Measurements from ENCODE around the gene ALOX12.
"Not testable (repeated sequence)": the region's sequence is repeated elsewhere in the genome, so short reads cannot be mapped to it uniquely, and the experiment has no call there.

The ALOX12 gene, protein sequence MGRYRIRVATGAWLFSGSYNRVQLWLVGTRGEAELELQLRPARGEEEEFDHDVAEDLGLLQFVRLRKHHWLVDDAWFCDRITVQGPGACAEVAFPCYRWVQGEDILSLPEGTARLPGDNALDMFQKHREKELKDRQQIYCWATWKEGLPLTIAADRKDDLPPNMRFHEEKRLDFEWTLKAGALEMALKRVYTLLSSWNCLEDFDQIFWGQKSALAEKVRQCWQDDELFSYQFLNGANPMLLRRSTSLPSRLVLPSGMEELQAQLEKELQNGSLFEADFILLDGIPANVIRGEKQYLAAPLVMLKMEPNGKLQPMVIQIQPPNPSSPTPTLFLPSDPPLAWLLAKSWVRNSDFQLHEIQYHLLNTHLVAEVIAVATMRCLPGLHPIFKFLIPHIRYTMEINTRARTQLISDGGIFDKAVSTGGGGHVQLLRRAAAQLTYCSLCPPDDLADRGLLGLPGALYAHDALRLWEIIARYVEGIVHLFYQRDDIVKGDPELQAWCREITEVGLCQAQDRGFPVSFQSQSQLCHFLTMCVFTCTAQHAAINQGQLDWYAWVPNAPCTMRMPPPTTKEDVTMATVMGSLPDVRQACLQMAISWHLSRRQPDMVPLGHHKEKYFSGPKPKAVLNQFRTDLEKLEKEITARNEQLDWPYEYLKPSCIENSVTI

GRCh38 chr17:6995500-6996255, at the start of gene ALOX12:
Gene ALOX12, plus strand, starts transcription at chr17:6996049. Its CDS starts 69 bp downstream, at chr17:6996118.
- DNase-seq: no peak

DNA sequence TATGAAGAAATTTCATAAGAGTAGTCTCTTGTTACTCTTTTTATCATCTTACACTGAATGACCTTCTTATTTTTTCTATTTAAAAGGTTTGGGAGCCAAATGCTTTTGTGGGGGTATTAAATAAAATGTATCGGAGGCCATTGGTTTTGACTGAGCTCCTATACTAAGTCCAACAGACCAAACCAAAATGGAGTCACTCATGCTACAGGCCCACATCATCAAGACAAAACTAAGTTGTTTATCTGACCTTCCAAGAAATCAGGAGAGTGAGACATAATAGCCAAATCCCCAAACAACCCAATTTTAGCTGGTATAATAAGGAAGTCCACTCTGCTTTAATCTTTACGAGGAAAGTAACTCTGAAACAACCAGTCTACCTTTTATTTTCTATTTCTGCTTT, 48.1 kb upstream of the ALOX12 start:
- no peak for DNase-seq

GRCh38 chr17:6948562-6948961, 47.3 kb upstream of the ALOX12 start:
- no peak for DNase-seq

- DNase-seq: no peak
These were observed 46.9 kb upstream of the ALOX12 start for GRCh38 chr17:6948976-6949375.

DNA sequence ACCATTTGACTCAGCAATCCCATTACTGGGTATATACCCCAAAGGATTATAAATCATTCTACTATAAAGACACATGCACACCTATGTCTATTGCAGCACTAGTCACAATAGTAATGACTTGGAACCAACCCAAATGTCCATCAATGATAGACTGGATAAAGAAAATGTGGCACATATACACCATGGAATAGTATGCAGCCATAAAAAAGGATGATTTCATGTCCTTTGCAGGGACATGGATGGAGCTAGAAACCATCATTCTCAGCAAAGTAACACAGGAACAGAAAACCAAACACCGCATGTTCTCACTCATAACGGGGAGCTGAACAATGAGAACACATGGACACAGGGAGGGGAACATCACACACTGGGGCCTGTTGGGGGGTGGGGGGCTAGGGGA, 44.9 kb upstream of the ALOX12 start:
- DNase-seq: not testable (repeated sequence)

GRCh38 chr17:6953689-6954088, 42.2 kb upstream of the ALOX12 start:
- DNase-seq: no peak

- no peak for DNase-seq
These were observed 36.1 kb upstream of the ALOX12 start for GRCh38 chr17:6959700-6960099.

DNA sequence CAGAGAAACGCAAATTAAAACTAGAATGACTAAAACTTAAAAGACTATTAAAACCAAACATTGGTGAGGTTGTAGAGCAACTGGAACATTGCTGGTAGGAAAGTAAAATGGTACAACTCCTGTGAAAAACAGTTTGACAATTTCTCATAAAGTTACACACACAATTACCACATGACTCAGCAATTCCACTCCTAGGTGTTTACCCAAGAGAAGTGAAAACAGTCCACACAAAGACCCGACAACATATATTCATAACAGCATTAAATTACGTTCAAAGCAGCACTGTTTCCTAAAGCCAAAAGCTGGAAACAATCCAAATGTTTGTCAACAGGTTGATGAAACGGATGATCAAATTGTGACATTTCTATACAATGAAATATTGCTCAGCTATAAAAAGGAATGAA, 26.5 kb upstream of the ALOX12 start:
- no peak for DNase-seq

- DNase-seq: no peak
These were observed 24.9 kb upstream of the ALOX12 start for GRCh38 chr17:6970992-6971391.

DNA sequence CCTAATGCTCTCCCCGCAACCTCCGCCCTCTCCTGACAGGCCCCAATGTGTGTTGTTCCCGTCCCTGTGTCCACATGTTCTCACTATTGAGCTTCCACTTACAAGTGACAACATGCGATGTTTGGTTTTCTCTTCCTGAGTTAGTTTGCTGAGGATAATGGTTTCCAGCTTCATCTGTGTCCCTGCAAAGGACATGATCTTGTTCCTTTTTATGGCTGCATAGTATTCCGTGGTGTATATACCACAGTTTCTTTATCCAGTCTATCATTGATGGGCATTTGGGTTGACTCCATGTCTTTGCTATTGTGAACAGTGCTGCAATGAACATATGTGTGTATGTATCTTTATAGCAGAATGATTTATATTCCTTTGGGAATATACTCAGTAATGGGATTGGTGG, 16.4 kb upstream of the ALOX12 start:
- DNase-seq: not testable (repeated sequence)

- DNase-seq: no peak
These were observed 14.4 kb upstream of the ALOX12 start for GRCh38 chr17:6981426-6981825.

- DNase-seq: no peak
These were observed 10.6 kb upstream of the ALOX12 start for GRCh38 chr17:6985266-6985665.

DNA sequence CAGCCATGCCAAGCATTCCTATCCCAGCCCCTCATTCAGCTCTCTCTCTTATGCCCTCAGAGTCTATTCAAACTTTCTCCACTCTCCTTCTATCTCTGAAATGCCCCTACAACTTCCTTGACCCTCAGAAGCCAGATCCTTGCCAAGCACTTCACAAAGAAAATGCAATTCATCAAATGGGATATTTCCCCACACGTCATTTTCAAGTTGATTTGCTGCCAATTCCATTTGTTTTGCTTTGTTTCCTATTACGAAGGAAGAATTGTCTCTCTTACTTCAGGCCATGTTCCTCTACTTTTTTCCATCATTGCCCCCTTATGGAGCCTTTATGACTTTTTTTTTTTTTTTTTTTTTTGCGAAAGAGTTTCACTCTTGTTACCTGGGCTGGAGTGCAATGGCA, 9.2 kb upstream of the ALOX12 start:
- DNase-seq: no peak

GRCh38 chr17:6989779-6990178, 6.1 kb upstream of the ALOX12 start:
- no peak for DNase-seq

DNA sequence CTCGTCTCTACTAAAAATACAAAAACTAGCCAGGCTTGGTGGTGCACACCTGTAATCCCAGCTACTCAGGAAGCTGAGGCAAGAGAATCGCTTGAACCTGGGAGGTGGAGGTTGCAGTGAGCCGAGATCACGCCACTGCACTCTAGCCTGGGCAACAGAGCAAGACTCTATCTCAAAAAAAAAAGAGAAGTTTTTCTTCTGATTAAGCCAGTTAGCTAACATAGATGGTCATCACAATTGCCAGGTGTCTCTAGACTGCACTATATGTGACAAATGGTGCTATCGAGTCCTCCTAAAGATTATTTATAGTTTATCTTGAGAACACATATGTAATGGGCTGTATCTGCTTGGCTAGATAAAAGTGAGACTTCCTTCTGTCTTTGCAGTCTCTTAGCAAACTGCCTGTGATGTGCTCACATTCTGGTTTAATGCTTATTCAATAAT, 2.2 kb upstream of the ALOX12 start:
- not testable (repeated sequence) for DNase-seq

- no peak for DNase-seq
These were observed 1.7 kb upstream of the ALOX12 start for GRCh38 chr17:6994118-6994598.

DNA sequence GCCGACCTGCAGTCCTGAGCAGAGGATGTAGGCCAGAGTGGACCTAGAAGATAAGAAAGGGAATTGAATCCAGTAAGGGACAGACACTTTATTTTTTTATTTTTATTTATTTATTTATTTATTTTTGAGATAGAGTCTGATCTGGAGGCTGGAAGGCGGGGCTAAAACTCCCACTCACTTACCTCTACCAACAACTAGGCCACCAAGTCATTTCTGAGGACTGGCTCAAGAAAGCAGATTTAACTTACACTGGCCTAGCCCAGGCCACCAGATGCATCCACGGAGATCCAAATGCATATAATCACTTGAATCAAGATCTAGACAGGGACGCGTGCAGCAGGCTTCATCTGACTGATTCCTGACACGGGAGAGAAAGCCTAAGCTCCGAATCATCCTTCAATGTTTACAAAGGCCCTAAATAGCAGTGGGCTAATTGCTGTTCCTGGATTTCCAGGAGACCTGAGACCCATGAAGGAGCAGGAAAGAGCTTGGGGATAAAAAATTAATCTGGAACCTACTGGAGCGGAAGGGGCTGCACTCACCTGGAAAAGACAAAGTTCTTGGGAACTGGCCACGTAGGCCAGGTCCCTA, 1.1 kb upstream of the ALOX12 start:
- DNase-seq: no peak

DNA sequence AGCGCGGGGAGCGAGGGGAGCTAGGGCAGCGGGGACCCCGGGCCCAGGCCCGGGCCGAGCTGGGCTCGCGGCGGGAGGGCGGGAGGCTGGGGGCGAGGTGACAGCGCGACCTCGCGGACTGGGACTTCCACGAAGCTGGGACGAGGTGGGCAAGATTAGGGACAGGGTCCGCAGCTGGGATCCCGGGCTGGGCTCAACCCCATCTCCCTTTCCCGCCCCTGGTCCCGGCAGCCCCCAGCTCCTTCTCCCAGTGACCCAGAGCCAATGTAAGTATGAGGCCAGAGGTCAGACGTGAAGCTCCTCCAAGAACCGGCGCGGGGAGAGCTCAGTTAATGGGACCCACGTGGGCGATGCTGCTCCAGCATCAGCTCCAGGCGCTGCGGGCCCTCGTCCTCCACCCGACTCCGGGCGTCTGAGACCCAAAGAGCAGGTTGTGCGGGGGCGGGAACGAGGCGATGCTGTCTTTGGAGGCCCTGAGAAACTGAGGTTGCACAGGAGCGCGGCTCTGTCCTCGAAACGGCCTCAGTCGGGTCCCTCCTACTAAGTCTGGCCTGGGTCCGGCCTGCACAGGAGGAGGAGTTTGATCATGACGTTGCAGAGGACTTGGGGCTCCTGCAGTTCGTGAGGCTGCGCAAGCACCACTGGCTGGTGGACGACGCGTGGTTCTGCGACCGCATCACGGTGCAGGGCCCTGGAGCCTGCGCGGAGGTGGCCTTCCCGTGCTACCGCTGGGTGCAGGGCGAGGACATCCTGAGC, 585 bp downstream of the ALOX12 start:
- DNase-seq: no peak

DNA sequence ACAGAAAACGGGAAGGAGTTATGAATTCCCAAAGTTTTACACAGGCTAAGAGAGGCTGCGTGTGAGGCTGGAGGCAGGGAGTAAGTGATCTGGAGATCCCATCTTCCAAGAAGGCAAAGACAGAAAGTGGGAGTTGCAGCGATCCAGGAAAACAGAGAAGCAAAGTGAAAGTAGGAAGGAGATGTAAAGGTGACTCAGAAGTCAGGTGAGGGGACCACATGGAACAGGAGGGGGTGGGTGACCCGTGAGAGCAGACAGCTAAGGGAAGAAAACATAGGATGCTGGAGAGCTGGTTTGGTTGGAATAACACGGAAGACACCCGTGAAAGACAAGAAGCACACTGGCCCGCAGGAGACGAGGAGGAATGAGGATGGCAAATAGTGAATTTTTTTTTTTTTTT, 1.3 kb downstream of the ALOX12 start:
- DNase-seq: no peak

DNA sequence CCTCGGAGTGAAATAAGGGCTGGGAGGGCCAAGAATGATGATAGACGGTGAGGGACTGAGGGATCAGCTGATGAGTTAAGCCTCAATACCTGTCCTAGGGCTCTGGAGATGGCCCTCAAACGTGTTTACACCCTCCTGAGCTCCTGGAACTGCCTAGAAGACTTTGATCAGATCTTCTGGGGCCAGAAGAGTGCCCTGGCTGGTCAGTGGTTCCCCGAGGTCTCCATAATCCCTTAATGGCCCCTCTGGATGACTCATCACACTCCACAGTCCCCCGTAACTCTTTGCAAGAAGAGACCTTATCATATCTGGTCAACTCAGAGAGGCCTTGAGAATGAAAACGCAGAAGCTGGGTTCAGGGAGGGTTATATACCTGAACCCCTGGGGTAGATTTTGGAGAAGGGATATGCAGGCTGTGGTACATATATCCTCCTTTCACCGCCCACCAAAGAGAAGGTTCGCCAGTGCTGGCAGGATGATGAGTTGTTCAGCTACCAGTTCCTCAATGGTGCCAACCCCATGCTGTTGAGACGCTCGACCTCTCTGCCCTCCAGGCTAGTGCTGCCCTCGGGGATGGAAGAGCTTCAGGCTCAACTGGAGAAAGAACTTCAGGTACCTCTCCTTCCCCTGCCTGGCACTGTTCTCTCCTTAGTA, 3.1 kb downstream of the ALOX12 start:
- no peak for DNase-seq

DNA sequence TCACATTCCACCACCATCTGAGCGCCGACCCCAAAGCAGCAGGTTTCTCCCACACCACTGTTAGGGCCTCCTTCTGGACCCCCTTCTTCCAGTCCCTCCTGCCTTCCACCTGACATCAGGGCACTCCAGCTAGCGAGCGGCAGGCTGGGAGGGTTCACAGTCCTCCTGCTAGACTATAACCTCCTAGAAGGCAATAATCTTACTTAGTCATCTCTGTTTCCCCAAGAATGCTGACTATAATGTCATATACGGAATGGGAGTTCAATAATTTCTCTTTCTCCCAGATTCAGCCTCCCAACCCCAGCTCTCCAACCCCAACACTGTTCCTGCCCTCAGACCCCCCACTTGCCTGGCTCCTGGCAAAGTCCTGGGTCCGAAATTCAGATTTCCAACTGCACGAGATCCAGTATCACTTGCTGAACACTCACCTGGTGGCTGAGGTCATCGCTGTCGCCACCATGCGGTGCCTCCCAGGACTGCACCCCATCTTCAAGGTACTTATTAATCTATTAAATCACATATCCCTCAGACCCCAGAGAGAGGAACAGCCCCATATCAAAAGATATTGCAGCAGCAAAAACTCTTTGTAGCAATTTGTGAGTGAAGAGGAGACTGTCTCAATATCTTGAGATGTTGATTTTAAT, 5.6 kb downstream of the ALOX12 start:
- DNase-seq: no peak
